LHCN-M2 (cell line): ENCODE results near the gene BIN2. TPM values are rescaled to one million over a fixed set of nuclear protein-coding genes. Genes with fewer than 3 reads are reported as not detected.
A peak's percentile ranks its signal among the peaks of the same experiment; 100 is the strongest.

Experiments used
- DNase-seq: peaks from one replicate; pipeline ENCODE4 v3.0.0-alpha.2; 2012; ENCODE audit warnings: low read depth
- polyA plus RNA-seq: library from polyadenylated mRNA; unstranded; fragments of >200 nt; gene quantifications from one replicate; pipeline ENCODE4 v1.2.1, GENCODE V29; 2012; ENCODE audit warnings: missing spikeins
- total RNA-seq: library from RNA; depleted of rRNA; stranded (reverse); fragments of >200 nt; gene quantifications from 2 replicates; pipeline ENCODE4 v1.2.3, GENCODE V29; 2014; rRNA removed

BIN2 gene
- not detected in 2 replicates for total RNA-seq
- polyA plus RNA-seq, result not detected

- no peak for DNase-seq
Measured at GRCh38 chr12:51323966-51324895, at the start of gene BIN2. Gene BIN2, minus strand, starts transcription at chr12:51324174. Its CDS starts 72 bp downstream, at chr12:51324102.

DNA sequence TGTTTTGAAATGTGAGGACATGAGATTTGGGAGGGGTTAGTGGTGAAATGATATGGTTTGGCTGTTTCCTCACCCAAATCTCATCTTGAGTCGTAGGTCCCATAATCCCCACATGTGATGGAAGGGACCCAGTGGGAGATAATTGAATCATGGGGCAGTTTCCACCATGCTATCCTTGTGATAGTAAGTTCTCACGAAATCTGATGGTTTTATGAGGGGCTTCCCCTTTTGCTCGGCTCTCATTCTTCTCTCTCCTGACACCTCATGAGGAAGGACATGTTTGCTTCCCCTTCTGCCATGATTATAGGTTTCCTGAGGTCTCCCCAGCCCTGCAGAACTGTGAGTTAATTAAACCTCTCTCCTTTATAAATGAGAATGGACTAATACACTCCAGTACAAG lies 49.2 kb upstream of the BIN2 start:
- no peak for DNase-seq

- no peak for DNase-seq
Measured at GRCh38 chr12:51372021-51372420, 48.0 kb upstream of the BIN2 start.

GRCh38 chr12:51371295-51371953 lies 47.5 kb upstream of the BIN2 start:
- peak; percentile 99 for DNase-seq

DNA sequence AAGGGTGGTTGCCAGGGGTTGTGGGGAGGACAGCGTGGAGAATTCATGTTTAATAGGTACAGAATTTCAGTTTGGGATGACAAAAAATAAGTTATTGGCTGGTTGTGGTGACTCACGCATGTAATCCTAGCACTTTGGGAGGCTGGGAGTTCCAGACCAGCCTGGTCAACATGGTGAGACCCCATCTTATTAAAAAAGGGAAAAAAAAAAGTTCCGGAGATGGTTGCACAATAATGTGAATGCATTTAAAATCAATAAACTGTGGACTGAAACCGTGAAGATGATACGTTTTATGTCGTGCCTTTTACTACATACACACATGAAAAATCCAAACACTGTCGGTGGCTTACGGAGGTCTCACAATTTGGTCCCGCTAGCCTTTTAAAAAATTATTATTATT lies 46.7 kb upstream of the BIN2 start:
- DNase-seq, result no peak

- DNase-seq, result no peak
Measured at GRCh38 chr12:51369581-51369980, 45.6 kb upstream of the BIN2 start.

DNA sequence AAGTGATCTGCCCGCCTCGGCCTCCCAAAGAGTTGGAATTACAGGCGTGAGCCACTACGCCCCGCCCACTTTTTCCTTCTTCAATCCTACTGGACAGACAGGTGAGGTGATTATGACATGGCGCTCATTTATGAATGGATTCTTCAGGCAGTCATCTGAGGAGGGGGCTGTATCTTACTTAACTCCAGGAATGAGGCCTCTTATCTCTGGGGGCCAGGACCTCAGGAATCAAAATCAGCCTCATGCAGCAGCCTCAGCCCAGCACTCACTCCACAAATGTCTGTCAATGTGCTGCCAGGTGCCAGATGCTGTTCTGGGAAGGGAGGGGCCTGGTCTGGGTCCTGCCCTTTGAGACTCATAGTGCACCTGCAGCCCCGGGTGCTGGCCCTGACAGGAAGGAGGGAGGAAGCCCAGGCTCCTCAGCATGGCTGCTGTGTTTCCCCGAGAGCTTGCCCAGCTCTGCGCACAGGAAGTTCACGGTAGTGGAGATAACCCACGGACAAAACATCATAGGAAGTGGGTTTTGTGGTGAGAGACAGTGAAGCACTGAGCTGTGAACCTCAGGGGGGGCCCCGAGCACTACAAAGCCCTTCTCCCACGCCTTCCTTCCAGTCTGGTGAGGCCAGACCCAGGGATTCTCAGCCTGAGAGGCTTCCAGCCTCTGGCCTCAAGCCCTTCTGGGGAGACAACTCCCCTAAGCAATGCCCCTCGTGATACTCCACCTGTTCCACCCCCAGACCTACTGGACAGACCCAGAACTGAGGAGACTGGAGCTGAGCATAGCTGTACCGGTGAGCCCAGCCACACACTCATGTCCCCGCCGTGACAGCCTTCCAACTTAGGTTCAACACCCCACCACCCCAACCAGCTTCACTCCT lies 44.9 kb upstream of the BIN2 start:
- DNase-seq, result peak; percentile 36

DNA sequence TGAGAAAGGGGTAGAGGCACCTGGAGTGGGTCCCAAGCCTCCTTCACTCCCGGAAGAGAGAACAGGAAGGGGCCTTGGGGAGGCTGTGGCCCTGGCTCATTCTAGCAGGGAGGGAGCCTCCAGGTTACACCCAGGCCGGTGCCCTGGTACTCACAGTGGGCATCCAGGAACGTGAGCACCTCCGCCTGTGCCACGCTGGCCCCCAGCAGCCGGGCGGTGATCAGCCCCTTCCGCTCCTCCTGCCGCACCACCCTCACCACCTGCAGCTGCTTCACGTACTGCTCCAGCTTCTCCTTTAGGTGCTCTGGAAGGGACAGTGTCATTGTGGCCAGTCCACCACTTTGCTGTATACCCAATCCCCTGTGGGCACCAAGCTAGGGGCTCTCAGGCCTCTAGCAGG lies 41.3 kb upstream of the BIN2 start:
- DNase-seq, result no peak

GRCh38 chr12:51364001-51364400 lies 40.0 kb upstream of the BIN2 start:
- DNase-seq, result no peak

GRCh38 chr12:51362747-51363342 lies 38.9 kb upstream of the BIN2 start:
- peak; percentile 36 for DNase-seq

GRCh38 chr12:51362307-51362706 lies 38.3 kb upstream of the BIN2 start:
- DNase-seq, result no peak

DNA sequence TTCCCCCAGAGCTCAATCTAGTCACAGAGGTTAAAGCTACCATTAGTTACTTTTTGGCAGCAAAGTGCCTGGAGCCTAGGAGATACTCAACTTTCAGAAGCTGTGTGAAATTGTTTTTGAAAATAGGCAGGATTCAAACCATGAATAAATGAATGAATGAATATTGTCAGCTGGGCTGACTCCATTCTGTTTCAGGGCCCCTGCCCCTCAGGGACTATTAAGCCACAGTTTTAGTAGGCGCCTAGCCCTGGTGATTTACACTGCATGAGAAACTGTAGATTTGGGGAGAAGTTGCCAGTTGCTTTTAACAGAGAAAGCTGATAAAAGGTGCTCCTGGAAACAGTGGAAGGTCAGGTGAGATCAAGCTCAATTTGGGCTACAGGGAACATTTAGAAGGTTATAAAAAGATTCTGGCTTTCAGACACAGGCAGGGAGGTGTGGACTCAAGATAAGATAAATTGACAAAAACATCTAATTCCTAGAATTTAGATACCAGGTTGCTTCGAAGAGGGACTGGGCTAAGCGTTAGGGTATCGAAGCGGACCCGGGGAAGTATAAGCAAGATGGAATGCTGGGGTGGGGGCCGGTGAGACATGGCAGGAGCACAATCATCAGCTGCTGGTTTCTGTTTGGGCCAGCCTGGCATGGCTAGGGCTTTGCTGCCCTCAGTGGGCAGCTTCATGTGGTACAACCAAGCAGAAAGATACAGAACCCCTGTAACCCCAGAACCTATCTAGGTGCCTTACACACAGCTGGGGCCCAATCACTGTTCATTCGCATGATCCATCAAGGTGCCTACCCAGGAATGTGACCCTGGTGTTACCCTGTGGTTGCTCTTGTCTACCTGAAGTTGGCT lies 37.4 kb upstream of the BIN2 start:
- DNase-seq, result no peak

DNA sequence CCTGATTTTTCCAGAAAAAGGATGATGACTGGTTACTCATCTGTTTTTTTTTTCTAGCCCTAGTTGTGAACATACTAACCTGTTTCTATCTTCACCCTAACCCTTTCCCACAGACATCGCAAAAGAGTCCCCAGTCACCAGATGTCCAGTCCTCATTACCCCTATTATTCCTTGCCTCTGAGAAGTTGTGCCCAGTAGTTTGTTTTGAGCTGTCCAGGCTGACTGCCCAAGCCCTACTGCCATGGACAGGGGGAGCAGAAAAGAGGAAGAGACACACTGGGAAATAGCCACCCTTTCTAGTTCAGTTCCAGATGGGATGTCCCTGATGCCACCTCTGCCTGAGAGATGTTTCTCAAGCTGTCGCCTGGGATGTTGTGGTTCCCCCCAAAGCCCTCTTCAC lies 36.3 kb upstream of the BIN2 start:
- DNase-seq, result no peak

DNA sequence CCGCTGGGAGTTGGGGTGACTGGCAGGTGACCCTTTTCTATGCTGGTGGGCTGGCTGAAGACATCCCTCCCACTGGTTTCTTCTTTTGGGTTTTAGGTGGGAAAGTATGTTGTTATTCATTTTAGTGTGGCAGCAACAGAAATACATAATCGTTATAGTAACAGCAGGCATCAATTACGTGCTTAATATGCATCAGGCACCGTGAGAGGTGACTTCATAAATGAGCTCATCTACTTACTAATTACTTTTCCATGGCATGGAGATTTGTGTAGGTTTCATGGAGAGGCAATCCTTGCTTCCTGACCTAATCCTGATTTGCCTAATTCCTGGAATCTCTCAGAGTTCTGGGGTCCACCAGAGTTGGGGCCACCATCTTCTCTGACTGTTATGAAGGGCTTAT lies 35.9 kb upstream of the BIN2 start:
- DNase-seq, result no peak

GRCh38 chr12:51358496-51358895 lies 34.5 kb upstream of the BIN2 start:
- no peak for DNase-seq

DNA sequence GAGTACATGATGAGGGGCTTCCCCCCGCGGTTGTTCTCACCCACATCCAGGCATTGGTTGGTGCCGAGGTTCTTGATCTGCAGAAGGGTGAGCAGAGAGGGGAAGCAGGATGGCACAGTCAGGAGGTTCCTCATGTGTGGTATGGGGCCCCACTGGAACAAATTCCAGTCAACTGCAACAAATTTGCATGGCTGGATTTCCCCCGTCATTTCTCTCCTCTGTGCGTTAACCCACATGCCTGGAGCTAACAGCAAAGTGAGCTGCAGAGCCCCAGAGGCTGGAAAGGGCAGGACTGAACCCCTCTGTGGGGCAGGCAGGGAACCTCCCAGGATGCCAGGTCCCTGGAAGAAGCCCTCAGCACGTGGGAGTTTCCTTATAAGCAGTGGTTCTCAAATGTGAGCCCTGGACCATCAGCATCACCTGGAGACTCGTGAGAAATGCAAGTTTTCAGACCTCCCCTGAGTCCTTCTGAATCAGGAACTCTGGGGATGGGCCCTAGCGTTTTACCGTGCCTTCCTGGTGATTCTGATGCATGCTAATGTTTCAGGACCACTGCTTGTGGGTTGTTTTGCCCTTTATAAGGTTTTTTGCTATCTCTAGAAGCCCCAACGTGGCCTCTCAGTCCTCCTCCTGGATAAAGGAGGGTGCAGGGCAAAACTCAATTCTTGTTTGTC lies 33.5 kb upstream of the BIN2 start:
- no peak for DNase-seq

DNA sequence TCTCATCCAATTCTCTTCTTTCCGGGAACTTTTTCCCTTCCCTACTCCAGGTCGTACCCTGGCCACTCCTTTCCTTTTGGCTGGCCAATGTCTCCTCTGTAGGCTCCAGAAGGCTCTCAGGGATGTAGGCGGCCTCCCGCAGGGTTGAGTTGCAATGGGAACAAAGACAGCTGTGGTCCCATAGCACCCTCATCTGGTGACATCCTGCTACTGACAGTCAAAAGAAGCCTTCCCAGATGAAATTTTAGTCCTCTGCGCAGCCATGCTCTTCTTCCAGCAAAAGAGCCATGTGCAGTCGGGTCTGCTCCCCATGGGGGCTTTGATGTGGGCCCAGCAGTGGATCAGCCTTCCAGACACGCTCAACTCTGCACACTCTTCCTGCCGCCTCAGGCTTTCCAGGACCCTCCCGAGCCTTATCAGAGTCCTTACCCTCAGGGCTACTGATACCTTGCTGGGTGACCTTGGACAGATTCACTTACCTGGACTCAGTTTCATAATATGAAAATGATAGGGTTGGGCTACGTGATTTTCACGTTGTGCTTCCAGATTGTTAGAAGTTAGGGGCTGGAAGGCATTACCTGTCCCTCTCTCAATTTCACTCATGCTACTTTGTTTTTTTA lies 28.0 kb upstream of the BIN2 start:
- peak; percentile 47 for DNase-seq

DNA sequence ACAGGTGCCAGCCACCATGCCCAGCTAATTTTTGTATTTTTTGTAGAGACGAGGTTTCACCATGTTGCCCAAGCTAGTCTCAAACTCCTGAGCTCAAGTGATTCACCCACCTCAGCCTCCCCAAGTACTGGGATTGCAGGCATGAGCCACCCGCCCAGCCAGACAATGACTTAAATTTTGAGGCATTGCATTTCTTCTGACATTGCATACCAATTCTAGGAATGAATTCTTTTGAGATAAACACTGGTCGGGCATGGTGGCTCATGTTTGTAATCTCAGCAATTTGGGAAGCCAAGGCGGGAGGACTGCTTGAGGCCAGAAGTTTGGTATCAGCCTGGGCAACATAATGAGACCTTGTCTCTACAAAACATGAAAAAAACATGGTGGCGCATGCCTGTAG lies 25.1 kb upstream of the BIN2 start:
- no peak for DNase-seq

DNA sequence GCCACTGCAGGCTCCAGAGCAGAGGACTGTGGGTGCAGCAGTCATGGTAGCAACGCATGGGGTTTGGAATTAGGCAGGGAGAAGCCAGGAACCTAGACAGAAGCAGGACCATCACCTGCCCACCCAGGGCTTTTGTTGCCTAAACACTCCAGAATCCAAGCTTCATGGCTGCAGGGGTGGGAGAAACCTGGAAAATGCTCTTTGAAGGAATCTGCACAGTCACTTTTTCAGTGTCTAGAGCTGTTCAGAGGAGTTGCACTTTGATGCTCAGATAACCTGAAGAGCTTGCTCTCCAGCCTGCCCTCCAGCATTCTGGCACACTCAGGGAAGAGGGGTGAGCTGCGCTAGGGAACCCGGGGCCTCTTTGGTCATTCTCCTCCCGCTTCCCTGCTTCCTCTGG lies 24.1 kb upstream of the BIN2 start:
- DNase-seq, result no peak

- no peak for DNase-seq
Measured at GRCh38 chr12:51346581-51346980, 22.6 kb upstream of the BIN2 start, which contains the start of gene CELA1. Gene CELA1, minus strand, starts transcription at chr12:51346679. Its CDS starts 41 bp downstream, at chr12:51346638.
